ENCODE results near the gene BEND7. TPM values are rescaled to one million over a fixed set of nuclear protein-coding genes. Genes with fewer than 3 reads are reported as not detected.

Gene BEND7
- total RNA-seq, 1 donor from 2014 or later, result 13.9 TPM

GRCh38 chr10:13521026-13521425 is 7.8 kb downstream of the BEND7 start:
- no peak for DNase-seq (ENCODE audit: low read depth, low spot score)

- DNase-seq (ENCODE audit: low read depth, low spot score), result no peak
Measured at GRCh38 chr10:13520194-13520593, 8.6 kb downstream of the BEND7 start.

- DNase-seq (ENCODE audit: low read depth, low spot score), result no peak
Measured at GRCh38 chr10:13518076-13518692, 10.6 kb downstream of the BEND7 start.

- DNase-seq (ENCODE audit: low read depth, low spot score), result no peak
Measured at GRCh38 chr10:13517675-13518074, 11.1 kb downstream of the BEND7 start.

- no peak for DNase-seq (ENCODE audit: low read depth, low spot score)
Measured at GRCh38 chr10:13516176-13516575, 12.6 kb downstream of the BEND7 start.

- DNase-seq (ENCODE audit: low read depth, low spot score), result no peak
Measured at GRCh38 chr10:13515467-13515866, 13.3 kb downstream of the BEND7 start.

GRCh38 chr10:13514296-13514695 is 14.5 kb downstream of the BEND7 start:
- DNase-seq (ENCODE audit: low read depth, low spot score), result no peak

GRCh38 chr10:13512564-13512963 is 16.2 kb downstream of the BEND7 start:
- no peak for DNase-seq (ENCODE audit: low read depth, low spot score)

- DNase-seq (ENCODE audit: low read depth, low spot score), result no peak
Measured at GRCh38 chr10:13511409-13511808, 17.4 kb downstream of the BEND7 start.

- no peak for DNase-seq (ENCODE audit: low read depth, low spot score)
Measured at GRCh38 chr10:13505052-13505680, 23.6 kb downstream of the BEND7 start.

- no peak for DNase-seq (ENCODE audit: low read depth, low spot score)
Measured at GRCh38 chr10:13503745-13504463, 24.9 kb downstream of the BEND7 start.

GRCh38 chr10:13502380-13502779 is 26.4 kb downstream of the BEND7 start:
- no peak for DNase-seq (ENCODE audit: low read depth, low spot score)

- DNase-seq (ENCODE audit: low read depth, low spot score), result no peak
Measured at GRCh38 chr10:13500201-13500600, 28.6 kb downstream of the BEND7 start.

- DNase-seq (ENCODE audit: low read depth, low spot score), result no peak
Measured at GRCh38 chr10:13499150-13499549, 29.7 kb downstream of the BEND7 start.

GRCh38 chr10:13496931-13497330 is 31.9 kb downstream of the BEND7 start:
- DNase-seq (ENCODE audit: low read depth, low spot score), result no peak

- DNase-seq (ENCODE audit: low read depth, low spot score), result no peak
Measured at GRCh38 chr10:13496164-13496563, 32.6 kb downstream of the BEND7 start.

- DNase-seq (ENCODE audit: low read depth, low spot score), result no peak
Measured at GRCh38 chr10:13492493-13493180, 36.2 kb downstream of the BEND7 start.

- DNase-seq (ENCODE audit: low read depth, low spot score), result no peak
Measured at GRCh38 chr10:13491747-13492360, 37.0 kb downstream of the BEND7 start.

GRCh38 chr10:13490503-13490902 is 38.3 kb downstream of the BEND7 start:
- DNase-seq (ENCODE audit: low read depth, low spot score), result no peak

- no peak for DNase-seq (ENCODE audit: low read depth, low spot score)
Measured at GRCh38 chr10:13489035-13489599, 39.7 kb downstream of the BEND7 start.

- DNase-seq (ENCODE audit: low read depth, low spot score), result no peak
Measured at GRCh38 chr10:13485623-13486022, 43.2 kb downstream of the BEND7 start.
